GM23248 (cell line): ENCODE data around the gene MMS19.

Experiments used
- EZH2 ChIP-seq: fragments of 200-600 bp; sonication (generic); IDR thresholded peaks from 2 replicates; pipeline ENCODE4 v1.6.1; 2018; ENCODE audit warnings: antibody characterized with exemption, mild to moderate bottlenecking; ENCODE audit not compliant: insufficient read depth, poor library complexity, severe bottlenecking
- EZH2phosphoT487 ChIP-seq: fragments of 200-600 bp; sonication (generic); IDR thresholded peaks from 2 replicates; pipeline ENCODE4 v1.6.1; 2018; ENCODE audit warnings: antibody characterized with exemption, moderate library complexity, mild to moderate bottlenecking, low read depth; ENCODE audit not compliant: insufficient read depth

DNA sequence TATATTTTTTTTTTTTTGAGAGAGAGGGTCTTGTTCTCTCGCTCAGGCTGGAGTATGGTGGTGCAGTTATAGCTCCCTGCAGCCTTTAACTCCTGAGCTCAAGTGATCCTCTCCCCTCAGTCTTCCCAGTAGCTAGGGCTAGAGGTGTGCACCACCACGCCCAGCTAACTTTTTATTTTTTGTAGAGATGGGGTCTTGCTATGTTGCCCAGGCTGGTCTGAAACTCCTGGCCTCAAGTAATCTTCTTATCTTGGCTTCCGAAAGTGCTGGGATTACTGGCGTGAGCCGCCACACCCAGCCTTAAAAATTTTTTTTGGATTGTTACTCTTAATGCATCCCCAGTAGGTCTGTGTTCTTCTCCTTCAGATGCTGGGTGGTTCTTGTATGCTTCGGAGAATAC, 4.7 kb upstream of the MMS19 start:
- TF ChIP-seq EZH2 (no peak), EZH2phosphoT487 (no peak)
